ENCODE data around the gene CDKAL1.

The CDKAL1 gene

GRCh38 chr6:20604159-20604558, 69.9 kb downstream of the CDKAL1 start:
- Histone ChIP-seq H3K4me2 (ENCODE audit: low read length) (no peak overlapping the region), H3K27ac (ENCODE audit: low read length) (no peak overlapping the region), H3K4me3 (ENCODE audit: low read length) (no peak overlapping the region), H3K36me3 (replicated peaks; ENCODE audit: low read depth, low read length) (no peaks in the 10 kb centered on the region), H3K9ac (ENCODE audit: low read length) (no peak overlapping the region), H3K27me3 (ENCODE audit: low read depth, low read length) (no peaks in the 10 kb centered on the region), H2AFZ (ENCODE audit: low read depth, low read length) (no peak overlapping the region), H4K20me1 (ENCODE audit: insufficient read depth, low read length) (no peaks in the 10 kb centered on the region), H3K4me1 (ENCODE audit: low read length) (peaks cover 8% of the 10 kb centered on the region), H3K79me2 (ENCODE audit: low read length) (no peaks in the 10 kb centered on the region), H3K9me3 (ENCODE audit: insufficient read depth, low read length) (no peaks in the 10 kb centered on the region)
- TF ChIP-seq CTCF (IDR thresholded peaks at IDR 0.05; ENCODE audit: low read depth, low read length) (no peak), EZH2phosphoT487 (IDR thresholded peaks at IDR 0.05; ENCODE audit: low read depth) (no peak)

- no peaks in the 10 kb centered on the region for H3K9me3 ChIP-seq (ENCODE audit: insufficient read depth, low read length)
- no peaks in the 10 kb centered on the region for H3K79me2 ChIP-seq (ENCODE audit: low read length)
- H2AFZ ChIP-seq (ENCODE audit: low read depth, low read length), result no peak overlapping the region
- H4K20me1 ChIP-seq (ENCODE audit: insufficient read depth, low read length), result no peaks in the 10 kb centered on the region
- no peaks in the 10 kb centered on the region for H3K4me1 ChIP-seq (ENCODE audit: low read length)
- H3K9ac ChIP-seq (ENCODE audit: low read length), result no peak overlapping the region
- H3K36me3 ChIP-seq (replicated peaks; ENCODE audit: low read depth, low read length), result no peaks in the 10 kb centered on the region
- TF ChIP-seq EZH2phosphoT487 (IDR thresholded peaks at IDR 0.05; ENCODE audit: low read depth) (no peak), CTCF (IDR thresholded peaks at IDR 0.05; ENCODE audit: low read depth, low read length) (no peak)
- H3K4me3 ChIP-seq (ENCODE audit: low read length), result no peak overlapping the region
- no peaks in the 10 kb centered on the region for H3K27me3 ChIP-seq (ENCODE audit: low read depth, low read length)
- no peak overlapping the region for H3K4me2 ChIP-seq (ENCODE audit: low read length)
- no peak overlapping the region for H3K27ac ChIP-seq (ENCODE audit: low read length)
These were observed 70.8 kb downstream of the CDKAL1 start for GRCh38 chr6:20605061-20605460.

GRCh38 chr6:20605581-20605980, 71.3 kb downstream of the CDKAL1 start:
- H3K79me2 ChIP-seq (ENCODE audit: low read length), result no peaks in the 10 kb centered on the region
- no peaks in the 10 kb centered on the region for H3K4me1 ChIP-seq (ENCODE audit: low read length)
- no peaks in the 10 kb centered on the region for H3K36me3 ChIP-seq (replicated peaks; ENCODE audit: low read depth, low read length)
- H3K9ac ChIP-seq (ENCODE audit: low read length), result no peak overlapping the region
- H3K27ac ChIP-seq (ENCODE audit: low read length), result no peak overlapping the region
- H3K4me2 ChIP-seq (ENCODE audit: low read length), result no peak overlapping the region
- H4K20me1 ChIP-seq (ENCODE audit: insufficient read depth, low read length), result no peaks in the 10 kb centered on the region
- H3K27me3 ChIP-seq (ENCODE audit: low read depth, low read length), result no peaks in the 10 kb centered on the region
- H2AFZ ChIP-seq (ENCODE audit: low read depth, low read length), result no peak overlapping the region
- TF ChIP-seq EZH2phosphoT487 (IDR thresholded peaks at IDR 0.05; ENCODE audit: low read depth) (no peak), CTCF (IDR thresholded peaks at IDR 0.05; ENCODE audit: low read depth, low read length) (no peak)
- no peaks in the 10 kb centered on the region for H3K9me3 ChIP-seq (ENCODE audit: insufficient read depth, low read length)
- H3K4me3 ChIP-seq (ENCODE audit: low read length), result no peak overlapping the region

- H4K20me1 ChIP-seq (ENCODE audit: insufficient read depth, low read length), result no peaks in the 10 kb centered on the region
- H3K36me3 ChIP-seq (replicated peaks; ENCODE audit: low read depth, low read length), result no peaks in the 10 kb centered on the region
- no peak overlapping the region for H3K27ac ChIP-seq (ENCODE audit: low read length)
- no peaks in the 10 kb centered on the region for H3K9me3 ChIP-seq (ENCODE audit: insufficient read depth, low read length)
- TF ChIP-seq CTCF (IDR thresholded peaks at IDR 0.05; ENCODE audit: low read depth, low read length) (no peak), EZH2phosphoT487 (IDR thresholded peaks at IDR 0.05; ENCODE audit: low read depth) (no peak)
- H3K4me2 ChIP-seq (ENCODE audit: low read length), result no peak overlapping the region
- H3K79me2 ChIP-seq (ENCODE audit: low read length), result no peaks in the 10 kb centered on the region
- H3K27me3 ChIP-seq (ENCODE audit: low read depth, low read length), result no peaks in the 10 kb centered on the region
- no peaks in the 10 kb centered on the region for H3K4me1 ChIP-seq (ENCODE audit: low read length)
- H3K4me3 ChIP-seq (ENCODE audit: low read length), result no peak overlapping the region
- H2AFZ ChIP-seq (ENCODE audit: low read depth, low read length), result no peak overlapping the region
- no peak overlapping the region for H3K9ac ChIP-seq (ENCODE audit: low read length)
These were observed 72.6 kb downstream of the CDKAL1 start for GRCh38 chr6:20606831-20607230.
